ENCODE data around the gene SCNN1G. TPM values are rescaled to one million over a fixed set of nuclear protein-coding genes. Genes with fewer than 3 reads are reported as not detected.

The SCNN1G gene
- total RNA-seq, 4 donors from 2014 or later: 2.8 to 87.8 (median 66.2) TPM

DNA sequence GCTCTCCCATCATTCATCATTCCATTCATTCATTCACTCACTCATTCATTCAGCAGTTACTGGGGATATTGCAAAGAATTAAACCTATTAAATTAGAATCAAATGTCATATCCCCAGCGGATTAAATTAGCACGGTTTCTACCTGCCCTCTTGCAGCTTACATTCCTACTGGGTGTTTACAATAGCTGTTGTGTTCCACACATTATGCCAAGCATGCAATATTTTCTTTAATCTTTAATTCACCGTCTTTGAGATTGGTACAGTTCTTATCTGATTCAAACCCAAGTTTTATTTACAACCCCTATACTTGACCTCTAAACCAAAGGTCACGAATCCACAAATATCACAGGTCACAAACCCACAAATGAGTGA, 32.6 kb upstream of the SCNN1G start:
- Histone ChIP-seq H3K4me1 (peaks cover 13 to 34% (median 19%) of the 10 kb centered on the region in 4 donors), H3K27ac (peak overlapping the region in 3 of 4 donors; percentile 35 to 90 (median 63)), H3K36me3 (no peaks in the 10 kb centered on the region), H3K27me3 (peaks cover 13% of the 10 kb centered on the region), H3K4me3 (peak overlapping the region in 3 of 4 donors; percentile 49 to 79 (median 78)), H3K9me3 (no peaks in the 10 kb centered on the region)
- TF ChIP-seq EP300 (IDR thresholded peaks at IDR 0.05; ENCODE audit: low read depth) (no peak), POLR2AphosphoS5 (IDR thresholded peaks at IDR 0.05) (no peak), POLR2A (IDR thresholded peaks at IDR 0.05) (no peak)
- TF ChIP-seq, protein P1, sequence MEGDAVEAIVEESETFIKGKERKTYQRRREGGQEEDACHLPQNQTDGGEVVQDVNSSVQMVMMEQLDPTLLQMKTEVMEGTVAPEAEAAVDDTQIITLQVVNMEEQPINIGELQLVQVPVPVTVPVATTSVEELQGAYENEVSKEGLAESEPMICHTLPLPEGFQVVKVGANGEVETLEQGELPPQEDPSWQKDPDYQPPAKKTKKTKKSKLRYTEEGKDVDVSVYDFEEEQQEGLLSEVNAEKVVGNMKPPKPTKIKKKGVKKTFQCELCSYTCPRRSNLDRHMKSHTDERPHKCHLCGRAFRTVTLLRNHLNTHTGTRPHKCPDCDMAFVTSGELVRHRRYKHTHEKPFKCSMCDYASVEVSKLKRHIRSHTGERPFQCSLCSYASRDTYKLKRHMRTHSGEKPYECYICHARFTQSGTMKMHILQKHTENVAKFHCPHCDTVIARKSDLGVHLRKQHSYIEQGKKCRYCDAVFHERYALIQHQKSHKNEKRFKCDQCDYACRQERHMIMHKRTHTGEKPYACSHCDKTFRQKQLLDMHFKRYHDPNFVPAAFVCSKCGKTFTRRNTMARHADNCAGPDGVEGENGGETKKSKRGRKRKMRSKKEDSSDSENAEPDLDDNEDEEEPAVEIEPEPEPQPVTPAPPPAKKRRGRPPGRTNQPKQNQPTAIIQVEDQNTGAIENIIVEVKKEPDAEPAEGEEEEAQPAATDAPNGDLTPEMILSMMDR (IDR thresholded peaks at IDR 0.05): no peak
- in situ Hi-C loops (cut with MboI; ENCODE audit: low pct_ligation_motif_present in 1 of 4, low pct_unique_long_range_greater_than_20kb in 1 of 4, low sequenced_read_pairs in 3 of 4): no loop called here
- intact Hi-C loops (cut with DNase I; ENCODE audit: low total_unique reads): no loop called here
- WGBS, 2 donors (ENCODE audit: low coverage in 1 of 2): 37 to 41% methylated on average over 4 of the region's 4 CpGs
- DNase-seq: no peak

DNA sequence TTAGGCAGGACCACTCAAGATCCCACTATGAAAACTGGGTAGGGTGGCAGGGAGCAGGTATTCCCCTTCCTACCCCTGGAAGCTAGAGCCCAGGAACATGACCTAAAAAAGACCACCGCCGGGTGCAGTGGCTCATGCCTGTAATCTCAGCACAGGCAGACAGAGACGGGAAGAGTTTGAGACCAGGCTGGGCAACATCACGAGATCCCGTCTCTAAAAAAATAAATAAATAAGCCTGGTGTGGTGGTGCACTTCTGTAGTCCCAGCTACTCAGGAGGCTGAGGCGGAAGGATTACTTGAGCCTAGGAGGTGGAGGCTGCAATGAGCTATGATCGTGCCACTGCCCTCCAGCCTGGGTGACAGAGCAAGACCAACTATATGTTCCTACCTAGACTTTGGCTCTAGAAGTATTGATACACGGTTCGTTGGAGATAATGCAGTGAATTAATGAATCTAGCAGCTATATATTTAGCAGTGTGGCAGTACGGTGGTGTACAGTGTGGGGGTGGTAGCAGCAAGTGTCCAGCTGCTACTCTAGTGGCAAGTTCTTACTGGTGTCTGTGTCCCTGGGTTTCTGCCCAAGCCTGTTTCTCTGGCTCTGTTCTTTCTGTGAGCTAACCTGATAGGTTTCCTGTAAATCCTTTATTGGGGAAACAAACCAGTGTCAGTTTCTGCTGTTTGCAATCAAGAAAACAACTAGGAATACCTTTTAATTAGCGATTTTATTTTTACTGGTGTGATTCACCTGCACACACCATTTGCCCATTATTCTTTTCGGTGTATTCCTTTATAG, 30.0 kb upstream of the SCNN1G start:
- in situ Hi-C loops (cut with MboI; ENCODE audit: low pct_ligation_motif_present in 1 of 4, low pct_unique_long_range_greater_than_20kb in 1 of 4, low sequenced_read_pairs in 3 of 4): no loop called here
- Histone ChIP-seq H3K36me3 (no peaks in the 10 kb centered on the region), H3K27ac (no peak overlapping the region), H3K4me1 (peaks cover 7 to 14% (median 10%) of the 10 kb centered on the region in 4 donors), H3K4me3 (no peak overlapping the region), H3K9me3 (no peaks in the 10 kb centered on the region), H3K27me3 (peaks cover 20% of the 10 kb centered on the region)
- TF ChIP-seq POLR2A (IDR thresholded peaks at IDR 0.05): no peak
- TF ChIP-seq, protein P1 (IDR thresholded peaks at IDR 0.05): no peak
- no peak for TF ChIP-seq EP300 (IDR thresholded peaks at IDR 0.05; ENCODE audit: low read depth)
- no peak for TF ChIP-seq POLR2AphosphoS5 (IDR thresholded peaks at IDR 0.05)
- no peak for DNase-seq
- intact Hi-C loops (cut with DNase I; ENCODE audit: low total_unique reads): no loop called here
- 80 to 83% methylated on average over 5 to 12 of the region's 12 CpGs for WGBS, 2 donors (ENCODE audit: low coverage in 1 of 2)

DNA sequence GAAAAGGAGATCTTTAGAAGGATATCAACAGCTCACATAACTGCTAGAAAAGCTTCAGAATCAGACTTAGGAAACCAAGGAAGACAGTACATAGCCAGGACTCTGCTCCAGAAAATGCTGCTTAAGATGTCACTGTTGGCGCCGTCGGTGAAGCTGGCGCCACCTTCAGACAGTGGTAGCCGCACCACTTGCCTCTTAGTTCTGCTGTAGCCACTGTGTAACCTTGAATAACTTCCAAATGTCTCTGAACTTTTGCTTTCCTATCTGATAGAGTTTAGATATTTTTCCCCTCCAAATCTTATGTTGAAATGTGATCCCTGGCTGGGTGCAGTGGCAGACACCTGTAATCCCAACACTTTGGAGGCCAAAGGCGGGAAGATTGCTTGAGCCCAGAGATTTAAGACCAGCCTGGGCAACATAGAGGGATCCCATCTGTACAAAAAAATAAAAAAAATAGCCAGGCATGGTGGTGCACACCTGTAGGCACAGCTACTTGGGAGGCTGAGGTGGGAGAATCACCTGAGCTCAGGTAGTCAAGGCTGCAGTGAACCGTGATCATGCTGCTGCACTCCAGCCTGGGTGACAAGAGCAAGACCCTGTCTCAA, 27.0 kb upstream of the SCNN1G start:
- DNase-seq: peak; percentile 13
- WGBS, 2 donors (ENCODE audit: low coverage in 1 of 2): 37% methylated on average over 7 of the region's 7 CpGs; no CpG with 5 or more reads in 1 of the 2 donors

DNA sequence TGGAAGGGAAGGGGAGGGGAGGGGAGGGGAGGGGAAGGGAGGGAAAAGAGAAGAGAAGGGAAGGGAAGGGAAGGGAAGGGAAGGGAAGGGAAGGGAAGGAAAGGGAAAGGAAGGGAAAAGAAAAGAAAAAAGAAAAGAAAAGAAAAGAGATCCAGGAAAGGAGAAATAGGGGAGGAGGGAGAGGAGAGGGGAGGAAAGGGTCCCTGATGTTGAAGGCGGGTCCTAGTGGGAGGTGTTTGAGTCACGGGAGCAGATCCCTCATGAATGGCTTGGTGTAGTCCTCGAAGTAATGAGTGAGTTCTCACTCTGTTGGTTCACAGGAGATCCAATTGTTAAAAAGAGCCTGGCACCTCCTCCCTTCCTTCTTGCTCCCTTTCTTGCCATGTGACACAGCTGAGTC, 26.4 kb upstream of the SCNN1G start:
- Histone ChIP-seq H3K27me3 (peaks cover 20% of the 10 kb centered on the region), H3K27ac (no peak overlapping the region), H3K36me3 (no peaks in the 10 kb centered on the region), H3K4me3 (no peak overlapping the region), H3K4me1 (no peaks in the 10 kb centered on the region), H3K9me3 (no peaks in the 10 kb centered on the region)
- DNase-seq: no peak
- intact Hi-C loops (cut with DNase I; ENCODE audit: low total_unique reads): no loop called here
- TF ChIP-seq POLR2AphosphoS5 (IDR thresholded peaks at IDR 0.05) (no peak), EP300 (IDR thresholded peaks at IDR 0.05; ENCODE audit: low read depth) (no peak), POLR2A (IDR thresholded peaks at IDR 0.05) (no peak)
- TF ChIP-seq, protein P1 (IDR thresholded peaks at IDR 0.05): no peak
- WGBS, 2 donors (ENCODE audit: low coverage in 1 of 2): 54 to 82% methylated on average over 3 of the region's 3 CpGs
- in situ Hi-C loops (cut with MboI; ENCODE audit: low pct_ligation_motif_present in 1 of 4, low pct_unique_long_range_greater_than_20kb in 1 of 4, low sequenced_read_pairs in 3 of 4): no loop called here

More for the DNA sequence above, 27.0 kb upstream of the SCNN1G start:
- Histone ChIP-seq H3K36me3 (no peaks in the 10 kb centered on the region), H3K27me3 (peaks cover 20% of the 10 kb centered on the region), H3K9me3 (no peaks in the 10 kb centered on the region), H3K4me1 (no peaks in the 10 kb centered on the region), H3K4me3 (no peak overlapping the region), H3K27ac (no peak overlapping the region)
- in situ Hi-C loops (cut with MboI; ENCODE audit: low pct_ligation_motif_present in 1 of 4, low pct_unique_long_range_greater_than_20kb in 1 of 4, low sequenced_read_pairs in 3 of 4) (no loop called here), intact Hi-C loops (cut with DNase I; ENCODE audit: low total_unique reads) (no loop called here)
- no peak for TF ChIP-seq POLR2A (IDR thresholded peaks at IDR 0.05)
- TF ChIP-seq, protein P1 (IDR thresholded peaks at IDR 0.05): peak in 2 of 5 experiments; percentile 13

All from transverse colon (tissue), 4 donors.